Stimulated activated CD4-positive, alpha-beta T cell treated with anti-CD3 and anti-CD28 coated beads, Interleukin-2, amount 100 ng/mL, for 48 hours (primary cell): ENCODE results near the gene SUMF2.
"Not testable (repeated sequence)": the region's sequence is repeated elsewhere in the genome, so short reads cannot be mapped to it uniquely, and the experiment has no call there.

Experiments
- DNase-seq, 2 donors: peaks; one replicate each; pipeline ENCODE4 v3.0.0-alpha.2; 2020

SUMF2 gene

DNA sequence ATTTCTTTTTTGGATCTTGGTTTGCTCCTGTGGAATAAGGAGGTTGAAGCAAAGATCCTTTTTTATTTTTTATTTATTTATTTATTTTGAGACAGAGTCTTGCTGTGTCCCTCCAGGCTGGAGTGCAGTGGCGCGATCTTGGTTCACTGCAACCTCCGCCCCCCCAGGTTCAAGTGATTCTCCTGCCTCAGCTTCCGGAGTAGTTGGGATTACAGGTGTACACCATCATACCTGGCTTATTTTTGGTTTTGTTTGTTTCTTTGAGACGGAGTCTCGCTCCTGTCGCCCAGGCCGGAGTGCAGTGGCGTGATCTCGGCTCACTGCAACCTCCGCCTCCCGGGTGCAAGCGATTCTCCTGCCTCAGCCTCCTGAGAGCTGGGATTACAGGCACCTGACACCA lies 2.3 kb downstream of the SUMF2 start:
- DNase-seq = not testable (repeated sequence)

DNA sequence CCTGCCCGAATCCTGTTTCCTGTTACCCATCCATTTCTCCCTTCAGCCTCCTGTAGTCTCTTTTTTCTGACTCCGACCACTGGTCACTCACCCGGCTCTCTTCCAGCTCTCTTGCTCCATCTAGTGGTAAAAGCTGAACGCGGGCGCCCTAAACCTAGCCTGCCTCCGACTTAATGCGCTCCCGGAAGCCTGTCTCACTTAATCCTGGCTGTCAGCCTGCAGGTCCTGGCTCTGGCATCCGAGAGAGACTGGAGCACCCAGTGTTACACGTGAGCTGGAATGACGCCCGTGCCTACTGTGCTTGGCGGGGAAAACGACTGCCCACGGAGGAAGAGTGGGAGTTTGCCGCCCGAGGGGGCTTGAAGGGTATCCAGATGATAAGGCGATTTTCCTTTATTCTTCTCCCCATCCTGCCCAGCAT lies 10.3 kb downstream of the SUMF2 start:
- DNase-seq = peak; percentile 67 to 69

DNA sequence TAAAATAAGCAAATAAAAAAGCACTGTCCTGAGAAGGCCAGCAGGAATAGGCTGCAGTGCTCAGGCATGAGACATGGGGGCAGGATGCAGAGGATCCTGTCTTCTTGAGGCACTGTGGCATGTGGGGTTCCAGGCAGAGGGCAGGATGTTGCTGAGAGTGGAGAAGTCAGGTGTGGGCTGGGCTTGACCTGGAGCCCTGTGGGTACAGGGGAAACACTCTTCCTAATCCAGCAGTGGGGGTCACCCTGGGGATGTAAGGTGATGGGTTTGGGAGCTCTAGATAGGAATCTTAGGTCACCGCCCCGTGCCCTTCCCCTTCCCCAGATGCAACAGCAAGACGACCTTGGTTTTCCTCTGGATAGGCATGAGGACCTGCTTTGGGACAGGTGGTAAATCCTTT lies 13.6 kb downstream of the SUMF2 start:
- DNase-seq = no peak

- DNase-seq = no peak
Measured at GRCh38 chr7:56078196-56078595, 14.1 kb downstream of the SUMF2 start.

GRCh38 chr7:56079450-56080185 lies 15.5 kb downstream of the SUMF2 start:
- no peak for DNase-seq

GRCh38 chr7:56080726-56081435 lies 16.8 kb downstream of the SUMF2 start:
- DNase-seq = not testable (repeated sequence)

DNA sequence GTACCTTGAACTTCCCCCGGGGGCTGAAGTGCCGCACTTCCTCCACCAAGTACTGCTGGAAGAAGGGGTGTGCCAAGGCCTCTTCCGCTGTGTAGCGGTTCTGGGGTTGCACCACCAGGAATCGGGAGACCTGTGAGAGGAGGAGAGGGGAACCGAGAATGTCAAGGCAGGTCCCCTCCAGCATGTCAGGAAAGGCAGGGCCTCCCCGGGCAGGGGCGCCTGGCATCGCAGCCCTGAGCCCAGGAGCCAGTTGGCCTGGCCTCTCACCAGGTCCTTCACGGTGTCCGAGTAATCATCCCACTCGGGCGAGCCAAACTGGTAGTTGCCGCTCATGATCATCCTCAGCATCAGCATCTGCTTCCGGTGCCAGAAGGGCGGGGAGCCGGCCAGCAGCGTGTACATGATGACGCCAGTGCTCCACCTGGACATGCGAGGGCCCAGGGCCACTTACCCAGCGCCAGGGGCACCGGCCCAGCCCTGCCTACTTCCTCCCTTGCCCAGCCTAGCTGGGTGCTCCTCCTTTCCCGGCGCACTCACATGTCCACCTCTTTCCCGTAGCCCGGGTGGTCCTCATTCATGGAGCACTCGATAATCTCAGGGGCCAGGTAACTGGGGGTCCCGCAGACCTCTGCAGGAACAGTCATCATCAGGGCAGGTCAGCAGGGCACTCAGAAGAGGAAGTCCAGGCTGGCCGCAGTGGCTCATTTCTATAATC lies 17.7 kb downstream of the SUMF2 start:
- DNase-seq = no peak

- DNase-seq = no peak
Measured at GRCh38 chr7:56083150-56083785, 19.2 kb downstream of the SUMF2 start.

DNA sequence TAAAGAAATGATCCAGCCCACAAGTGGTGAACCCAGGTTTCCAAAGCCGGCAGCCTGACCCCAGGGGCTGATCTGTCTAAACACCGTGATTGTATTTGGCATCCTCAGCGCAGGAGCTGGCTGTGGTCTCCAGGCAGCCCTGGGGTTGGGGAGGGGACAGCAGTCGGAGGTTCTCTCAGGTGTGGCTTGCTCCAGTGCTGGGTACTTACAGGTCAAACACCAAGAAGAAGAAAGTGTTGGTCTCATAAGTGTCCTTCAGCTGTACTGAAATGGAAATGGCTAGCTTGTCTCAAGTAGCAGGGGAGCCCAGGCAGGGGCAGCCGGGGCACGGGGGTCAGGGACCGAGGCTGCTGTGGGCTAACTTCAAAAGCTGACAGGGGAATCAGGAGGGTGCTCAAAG lies 22.7 kb downstream of the SUMF2 start:
- no peak for DNase-seq

GRCh38 chr7:56087445-56087844 lies 23.4 kb downstream of the SUMF2 start:
- no peak for DNase-seq

GRCh38 chr7:56091591-56091990 lies 27.5 kb downstream of the SUMF2 start:
- DNase-seq = no peak

GRCh38 chr7:56092388-56092787 lies 28.3 kb downstream of the SUMF2 start:
- not testable (repeated sequence) for DNase-seq

- DNase-seq = no peak
Measured at GRCh38 chr7:56092789-56093531, 28.9 kb downstream of the SUMF2 start, which contains the start of gene PHKG1. Gene PHKG1, minus strand, starts transcription at chr7:56092952. Its CDS starts 4,011 bp downstream, at chr7:56088941.

DNA sequence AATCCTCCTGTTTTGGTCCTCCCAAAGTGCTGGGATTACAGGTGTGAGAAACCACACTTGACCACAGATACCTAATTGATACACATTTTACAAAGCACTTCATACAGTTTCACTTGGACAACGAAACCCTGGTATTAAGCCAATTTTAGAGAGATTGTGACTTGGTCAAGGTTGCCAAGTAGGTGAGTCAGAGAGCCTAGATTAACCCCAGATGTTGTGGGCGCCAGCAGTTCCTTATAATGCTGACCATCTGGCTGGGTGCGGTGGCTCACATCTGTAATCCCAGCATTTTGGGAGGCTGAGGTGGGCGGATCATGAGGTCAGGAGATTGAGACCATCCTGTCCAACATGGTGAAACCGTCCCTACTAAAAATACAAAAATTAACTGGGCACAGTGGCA lies 33.6 kb downstream of the SUMF2 start:
- no peak for DNase-seq

GRCh38 chr7:56098187-56099008 lies 34.3 kb downstream of the SUMF2 start:
- not testable (repeated sequence) for DNase-seq

- DNase-seq = no peak
Measured at GRCh38 chr7:56099653-56100052, 35.6 kb downstream of the SUMF2 start.

DNA sequence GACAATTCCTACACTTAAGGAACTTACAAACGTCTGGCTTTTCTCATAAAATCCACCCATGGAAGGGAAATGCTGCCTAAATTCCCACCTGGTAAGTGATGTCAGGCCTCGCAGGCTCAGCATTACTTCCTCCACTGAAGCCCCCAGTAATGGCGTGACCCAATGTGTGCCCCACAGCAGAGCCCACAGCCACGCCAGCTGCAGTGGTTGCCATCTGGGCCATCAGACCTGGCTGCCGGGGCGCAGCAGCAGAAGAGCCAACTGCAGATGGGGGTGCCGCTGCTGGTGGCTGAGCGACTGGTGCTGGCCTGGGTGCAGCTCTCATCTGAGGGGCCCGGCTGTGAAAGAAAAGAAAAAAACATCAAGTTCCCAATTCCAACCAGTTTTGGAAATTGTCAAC lies 40.1 kb downstream of the SUMF2 start:
- not testable (repeated sequence) for DNase-seq

GRCh38 chr7:56105508-56105907 lies 41.4 kb downstream of the SUMF2 start:
- DNase-seq = peak in 1 of 2 donors; percentile 5

- peak; percentile 81 to 84 for DNase-seq
Measured at GRCh38 chr7:56106108-56107073, 42.3 kb downstream of the SUMF2 start, which contains the start of gene CHCHD2. Gene CHCHD2, minus strand, starts transcription at chr7:56106476. Its CDS starts 63 bp downstream, at chr7:56106413.

DNA sequence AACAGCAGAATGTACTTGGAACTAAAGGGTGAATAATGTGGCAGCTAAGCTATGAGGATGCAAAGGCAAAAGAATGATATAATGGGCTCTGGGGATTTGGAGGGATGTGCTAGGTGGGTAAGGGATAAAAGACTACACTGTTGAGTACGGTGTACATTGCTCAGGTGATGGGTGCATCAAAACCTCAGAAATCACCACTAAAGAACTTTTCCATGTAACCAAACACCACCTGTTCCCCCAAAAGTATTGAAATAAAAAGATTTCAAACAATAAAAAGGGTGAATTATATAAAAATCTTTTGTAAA lies 43.8 kb downstream of the SUMF2 start:
- DNase-seq = no peak
